Skin epidermis (tissue), 12 donors: ENCODE measurements around the gene LYPLAL1.

ENCODE experiments used
- H3K27ac ChIP-seq, 21 experiments: fragments of 200-600 bp; sonication (generic) in 11 of 21; one replicate each; pipeline ENCODE4 v1.5.0; 2020; ENCODE audit warnings: mild to moderate bottlenecking in 3 of 21, inconsistent platforms in 2 of 21, moderate library complexity in 2 of 21
- H3K4me3 ChIP-seq, 7 experiments: fragments of 200-600 bp; sonication (generic) in 2 of 7; one replicate each; pipeline ENCODE4 v1.5.0; 2020; ENCODE audit warnings: inconsistent platforms in 2 of 7, mild to moderate bottlenecking in 2 of 7, moderate library complexity in 1 of 7

LYPLAL1 gene

DNA sequence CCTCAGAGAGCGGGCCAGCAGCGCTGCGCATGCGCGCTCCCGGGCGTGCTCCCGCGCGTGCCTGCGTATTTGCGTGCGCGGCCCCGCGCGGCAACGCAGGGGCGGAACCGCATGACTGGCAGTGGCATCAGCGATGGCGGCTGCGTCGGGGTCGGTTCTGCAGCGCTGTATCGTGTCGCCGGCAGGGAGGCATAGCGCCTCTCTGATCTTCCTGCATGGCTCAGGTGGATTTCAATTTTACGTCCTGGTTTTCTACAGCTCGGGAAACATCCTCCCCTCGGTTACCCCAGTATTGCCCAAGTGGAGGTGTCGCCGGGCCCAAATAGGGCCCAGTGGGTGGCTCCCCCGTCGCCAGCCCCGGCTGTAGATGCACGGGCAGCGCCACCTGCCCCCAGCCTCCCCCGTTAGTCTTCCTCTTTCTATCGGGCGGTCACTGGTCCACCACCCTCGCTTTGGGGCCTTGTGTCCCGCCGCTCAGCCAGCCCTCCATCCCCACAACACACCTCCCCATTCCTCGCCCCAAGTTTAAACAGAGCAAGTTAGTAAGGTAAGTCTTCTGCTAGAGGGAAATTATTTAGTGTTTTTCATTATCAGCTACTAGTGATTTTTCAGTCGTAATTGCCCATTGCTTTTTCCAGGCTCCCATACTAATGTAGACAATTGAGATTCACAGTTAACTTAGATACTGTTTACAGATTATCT is at the start of gene LYPLAL1:
Gene LYPLAL1, plus strand, starts transcription at position 121 of the 702 bp plus-strand sequence. Its CDS starts 13 bp downstream, at position 134.
- H3K4me3 ChIP-seq: peak within 1 kb of the TSS; percentile 57 to 94 (median 79)
- H3K27ac ChIP-seq: peak within 1 kb of the TSS; percentile 62 to 99 (median 91)

DNA sequence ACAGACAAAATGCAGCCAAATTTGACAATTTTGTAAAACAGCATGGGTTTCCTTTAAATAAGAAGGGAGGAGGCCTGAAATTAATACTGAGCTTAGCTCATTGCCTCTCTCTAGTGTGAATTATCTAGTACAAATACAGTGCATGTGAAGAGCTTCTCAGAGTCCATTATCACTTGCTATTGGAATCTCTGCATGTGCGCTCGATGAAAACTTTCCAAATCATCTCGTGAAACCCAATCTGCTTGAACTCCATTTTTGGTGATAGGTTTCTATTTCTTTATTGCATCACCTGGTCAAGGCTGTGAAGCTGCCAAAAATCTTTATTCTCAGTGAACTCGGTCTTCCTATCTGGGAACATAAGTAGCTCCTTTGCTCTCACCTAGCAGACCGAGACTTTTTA is 49.5 kb upstream of the LYPLAL1 start:
- H3K27ac ChIP-seq: no peak overlapping the region
- no peak overlapping the region for H3K4me3 ChIP-seq

DNA sequence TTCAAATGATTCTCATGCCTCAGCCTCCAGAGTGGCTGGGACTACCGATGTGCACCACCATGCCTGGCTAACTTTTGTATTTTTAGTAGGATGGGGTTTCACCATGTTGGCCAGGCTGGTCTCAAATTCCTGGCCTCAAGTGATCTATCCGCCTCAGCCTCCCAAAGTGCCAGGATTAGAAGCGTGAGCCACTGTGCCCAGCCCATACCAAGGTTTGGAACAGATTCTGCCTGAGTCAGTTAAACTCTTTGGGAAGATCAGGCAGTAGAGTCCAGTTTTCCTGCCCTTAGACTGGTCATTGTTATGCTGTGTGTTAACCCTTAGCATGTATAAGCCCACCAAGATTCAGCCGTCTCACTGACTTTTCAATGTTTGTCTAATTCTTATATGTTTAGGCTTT is 48.3 kb upstream of the LYPLAL1 start:
- Histone ChIP-seq H3K4me3 (no peak overlapping the region), H3K27ac (no peak overlapping the region)

DNA sequence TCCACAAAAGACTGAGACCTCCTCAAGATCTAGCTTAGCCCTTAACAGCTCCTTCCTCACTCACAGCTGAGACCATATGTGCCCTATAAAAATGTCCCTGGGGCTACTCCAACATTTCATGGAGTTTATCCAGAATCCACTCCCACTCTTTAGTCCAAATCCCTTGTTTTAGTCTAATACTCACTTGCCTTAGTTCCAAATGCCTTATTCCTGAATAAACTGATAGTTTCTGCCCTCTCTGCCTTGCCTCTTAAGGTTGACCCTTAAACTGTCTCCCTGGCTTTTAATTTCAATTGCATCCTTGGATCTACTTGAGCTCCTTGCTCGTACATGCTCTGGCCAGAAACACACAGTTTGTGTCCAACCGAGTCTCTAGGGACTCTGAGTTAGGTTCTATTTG is 47.3 kb upstream of the LYPLAL1 start:
- Histone ChIP-seq H3K27ac (no peak overlapping the region), H3K4me3 (no peak overlapping the region)

DNA sequence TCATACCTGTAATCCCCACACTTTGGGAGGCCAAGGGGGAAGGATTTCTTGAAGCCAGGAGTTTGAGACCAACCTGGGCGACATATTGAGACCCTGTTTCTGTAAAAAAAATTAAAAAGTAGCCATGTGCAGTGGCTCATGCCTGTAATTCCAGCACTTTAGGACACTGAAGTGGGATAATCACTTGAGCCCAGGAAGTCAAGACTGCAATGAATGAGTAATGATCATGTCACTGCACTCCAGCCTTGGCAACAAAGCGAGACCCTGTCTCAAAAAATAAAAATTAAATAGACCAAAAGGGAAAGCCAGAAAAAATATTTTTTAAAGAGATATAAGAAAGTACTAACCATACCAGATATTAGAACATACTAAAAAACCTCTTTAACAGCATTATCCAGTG is 44.7 kb upstream of the LYPLAL1 start:
- Histone ChIP-seq H3K27ac (no peak overlapping the region), H3K4me3 (no peak overlapping the region)

DNA sequence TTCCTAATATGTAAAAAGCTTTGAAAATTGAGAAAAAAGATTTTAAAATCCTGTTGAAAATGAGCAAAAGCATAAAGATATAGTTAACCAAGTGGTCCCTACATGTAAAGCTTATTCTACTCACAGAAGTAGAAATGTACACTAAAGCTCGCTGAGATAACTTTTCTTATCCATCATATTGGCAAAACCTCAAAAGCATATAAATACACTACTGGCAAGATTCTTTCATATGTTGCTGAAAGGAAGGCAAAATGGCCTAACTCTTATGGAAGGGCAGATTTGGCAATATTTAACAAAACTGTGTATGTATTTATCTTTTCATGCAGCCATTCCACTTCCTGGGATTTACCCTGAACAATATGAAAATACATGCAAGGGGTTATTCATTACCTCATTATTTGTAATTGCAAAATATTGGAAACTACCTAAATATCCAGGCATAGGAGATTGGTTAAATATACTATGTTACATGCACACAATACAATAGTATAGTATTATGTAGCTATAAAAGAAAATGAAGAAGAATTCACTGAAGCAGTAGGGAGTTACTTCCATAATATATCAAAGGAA is 43.2 kb upstream of the LYPLAL1 start:
- H3K4me3 ChIP-seq: no peak overlapping the region
- no peak overlapping the region for H3K27ac ChIP-seq

DNA sequence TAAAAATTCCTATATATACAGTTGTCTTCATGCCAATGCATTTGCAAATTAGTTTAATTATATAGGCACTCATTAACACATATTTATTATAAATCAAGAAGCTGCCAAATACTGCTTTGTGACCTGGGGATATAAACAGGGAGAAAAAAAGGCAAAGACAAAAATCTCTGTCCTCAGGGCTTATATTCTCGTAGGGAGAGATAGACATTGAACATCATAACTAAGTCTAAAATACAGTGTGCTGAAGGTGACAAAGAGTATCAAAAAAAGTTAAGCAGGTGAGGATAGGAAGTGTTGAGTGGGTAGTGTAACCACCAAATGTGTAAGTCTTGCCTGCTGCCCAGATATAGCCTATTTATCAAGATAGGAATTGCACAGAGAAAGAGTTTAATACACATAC is 40.7 kb upstream of the LYPLAL1 start:
- no peak overlapping the region for H3K27ac ChIP-seq

GRCh38 chr1:219138747-219139146 is 34.9 kb upstream of the LYPLAL1 start:
- Histone ChIP-seq H3K27ac (no peak overlapping the region), H3K4me3 (no peak overlapping the region)

More for the DNA sequence above, 40.7 kb upstream of the LYPLAL1 start:
- H3K4me3 ChIP-seq: no peak overlapping the region

GRCh38 chr1:219140303-219140877 is 33.3 kb upstream of the LYPLAL1 start:
- Histone ChIP-seq H3K27ac (no peak overlapping the region), H3K4me3 (no peak overlapping the region)

DNA sequence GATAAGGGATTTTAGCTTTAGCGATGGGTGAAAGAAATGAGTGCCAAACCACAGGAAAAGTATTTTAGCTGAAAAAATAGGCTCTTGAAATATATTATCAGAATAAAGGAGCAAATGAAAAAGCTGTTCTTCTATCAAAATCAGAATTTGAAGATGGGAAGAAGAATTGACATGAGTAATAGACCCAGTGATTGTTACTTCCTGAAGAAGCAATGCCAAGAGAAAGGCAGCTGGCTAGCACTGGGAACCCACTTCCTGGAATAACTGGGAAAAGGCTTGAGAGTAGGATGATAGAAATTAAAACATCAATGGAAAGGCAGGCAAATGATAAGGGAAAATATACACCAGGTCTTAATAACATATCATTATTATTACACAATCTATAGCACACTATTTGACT is 29.9 kb upstream of the LYPLAL1 start:
- no peak overlapping the region for H3K27ac ChIP-seq
- H3K4me3 ChIP-seq: no peak overlapping the region

DNA sequence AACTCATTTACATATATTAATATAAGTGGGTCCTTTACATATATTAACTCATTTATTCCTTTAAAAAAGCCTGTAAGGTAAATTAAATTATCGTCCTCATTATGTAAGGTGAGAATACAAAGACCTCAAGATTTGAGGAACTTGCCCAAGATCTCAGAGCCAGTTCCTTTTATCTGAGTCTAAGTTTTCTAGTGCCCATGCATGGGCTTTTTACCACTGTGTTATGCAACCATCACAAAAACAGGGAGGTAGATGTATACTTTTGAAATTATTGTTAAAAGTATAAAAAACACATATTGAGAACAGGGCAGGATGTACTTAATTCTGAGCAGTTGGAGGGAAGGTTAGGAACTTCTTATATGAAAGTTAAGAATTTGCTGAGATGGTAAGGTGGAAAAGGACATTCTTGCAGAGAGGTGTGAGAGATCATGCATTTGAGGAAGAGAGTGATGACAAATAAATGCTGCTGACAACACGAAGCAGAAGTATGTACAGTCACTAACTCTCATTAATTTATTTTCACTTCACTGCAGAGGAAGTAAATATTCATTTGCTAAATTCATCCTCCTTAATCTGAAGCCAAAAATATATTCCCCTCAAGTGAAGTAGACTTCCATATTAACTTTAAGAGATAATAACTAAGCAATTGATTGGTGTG is 28.9 kb upstream of the LYPLAL1 start:
- Histone ChIP-seq H3K27ac (no peak overlapping the region), H3K4me3 (no peak overlapping the region)

DNA sequence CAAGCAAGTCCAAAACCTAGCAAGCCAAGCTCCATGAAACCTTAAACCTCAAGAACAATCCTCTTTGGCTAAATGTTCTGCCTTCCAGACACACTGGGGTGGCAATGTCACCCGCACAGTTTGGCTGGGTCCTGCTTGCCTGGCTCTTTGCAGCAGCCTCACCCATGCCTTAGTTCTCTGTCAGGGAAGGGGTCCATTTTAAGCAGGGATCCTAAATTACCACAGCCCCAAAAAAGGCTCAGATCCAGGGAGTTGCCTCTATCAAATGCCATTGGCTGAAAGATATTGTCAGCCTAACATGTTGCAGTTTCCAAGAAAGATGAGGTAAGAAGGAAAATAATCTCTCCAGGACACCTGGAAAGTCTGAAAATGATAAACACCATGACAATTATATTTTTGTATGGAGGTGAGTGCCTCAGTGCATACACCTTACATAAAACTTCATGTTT is 26.1 kb upstream of the LYPLAL1 start:
- Histone ChIP-seq H3K27ac (no peak overlapping the region), H3K4me3 (no peak overlapping the region)

- Histone ChIP-seq H3K4me3 (no peak overlapping the region), H3K27ac (no peak overlapping the region)
Measured at GRCh38 chr1:219149009-219149577, 24.6 kb upstream of the LYPLAL1 start.

DNA sequence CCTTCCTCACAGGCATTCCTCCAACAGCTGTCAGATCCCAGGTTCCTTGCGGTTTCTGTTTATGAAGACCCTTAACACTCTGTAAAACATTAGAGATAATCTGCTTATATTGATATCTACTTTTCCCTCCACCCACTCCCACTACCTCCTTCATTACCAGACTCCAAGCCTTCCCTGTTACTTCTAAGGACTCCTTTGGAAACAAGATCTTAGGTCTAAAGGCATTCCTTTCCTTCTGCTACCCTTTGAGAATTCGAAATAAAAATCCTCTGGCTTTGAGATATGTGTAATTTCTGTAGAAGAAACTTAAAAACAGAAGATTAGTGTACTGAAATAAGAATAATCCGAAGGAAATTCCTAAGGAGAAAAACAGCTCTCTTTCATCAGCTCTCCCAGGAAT is 23.7 kb upstream of the LYPLAL1 start:
- Histone ChIP-seq H3K27ac (no peak overlapping the region), H3K4me3 (no peak overlapping the region)

- Histone ChIP-seq H3K27ac (no peak overlapping the region), H3K4me3 (no peak overlapping the region)
Measured at GRCh38 chr1:219150913-219151312, 22.8 kb upstream of the LYPLAL1 start.

- H3K27ac ChIP-seq: no peak overlapping the region
- H3K4me3 ChIP-seq: no peak overlapping the region
Measured at GRCh38 chr1:219151467-219151866, 22.2 kb upstream of the LYPLAL1 start.

DNA sequence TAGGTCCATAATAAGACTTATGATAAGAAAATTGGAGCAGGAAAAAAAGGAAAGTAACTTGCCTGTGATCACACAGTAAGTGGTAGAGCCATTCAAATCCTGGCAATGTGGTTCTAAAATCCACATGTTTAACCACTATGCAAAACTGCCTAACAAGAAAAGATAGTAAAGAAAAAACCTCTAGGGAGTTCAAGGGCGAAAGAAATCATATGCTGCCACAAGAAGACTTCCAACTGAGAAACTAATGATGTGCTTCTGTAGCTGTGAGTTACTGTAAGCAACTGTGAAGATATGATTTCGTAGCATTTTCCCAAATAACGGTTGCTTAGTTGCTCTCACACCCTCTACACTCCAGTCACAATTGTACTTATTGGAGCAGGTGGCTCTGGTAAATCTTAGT is 20.9 kb upstream of the LYPLAL1 start:
- peak overlapping the region in 1 of 21 experiments; percentile 34 for H3K27ac ChIP-seq
- H3K4me3 ChIP-seq: no peak overlapping the region

- Histone ChIP-seq H3K27ac (no peak overlapping the region), H3K4me3 (no peak overlapping the region)
Measured at GRCh38 chr1:219153723-219154122, 20.0 kb upstream of the LYPLAL1 start.

DNA sequence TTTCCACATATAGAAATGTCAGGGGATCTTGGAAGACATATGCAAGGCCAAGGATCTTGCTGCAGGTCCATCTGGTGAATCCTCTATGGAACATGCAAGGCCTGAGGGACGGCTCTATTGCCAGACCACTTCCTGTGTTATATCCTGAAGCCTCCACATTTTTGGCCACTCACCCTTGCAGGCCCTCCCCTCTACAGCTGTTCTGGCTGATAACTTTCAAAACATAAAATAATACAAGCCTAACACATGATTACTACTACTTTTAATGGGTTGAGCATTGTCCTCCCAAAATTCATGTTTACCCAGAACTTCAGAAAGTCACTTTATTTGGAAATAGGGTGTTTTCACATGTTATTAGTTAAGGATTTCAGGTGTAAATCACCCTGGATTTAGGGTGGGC is 18.5 kb upstream of the LYPLAL1 start:
- Histone ChIP-seq H3K27ac (no peak overlapping the region), H3K4me3 (no peak overlapping the region)

GRCh38 chr1:219159946-219160645 is 13.6 kb upstream of the LYPLAL1 start:
- H3K4me3 ChIP-seq: no peak overlapping the region
- peak overlapping the region in 3 of 21 experiments; percentile 17 to 46 (median 44) for H3K27ac ChIP-seq
